Measurements from ENCODE around the gene GABBR2. TPM values are rescaled to one million over a fixed set of nuclear protein-coding genes. Genes with fewer than 3 reads are reported as not detected.

Gene GABBR2
- total RNA-seq, 2 donors from 2014 or later = not detected

DNA sequence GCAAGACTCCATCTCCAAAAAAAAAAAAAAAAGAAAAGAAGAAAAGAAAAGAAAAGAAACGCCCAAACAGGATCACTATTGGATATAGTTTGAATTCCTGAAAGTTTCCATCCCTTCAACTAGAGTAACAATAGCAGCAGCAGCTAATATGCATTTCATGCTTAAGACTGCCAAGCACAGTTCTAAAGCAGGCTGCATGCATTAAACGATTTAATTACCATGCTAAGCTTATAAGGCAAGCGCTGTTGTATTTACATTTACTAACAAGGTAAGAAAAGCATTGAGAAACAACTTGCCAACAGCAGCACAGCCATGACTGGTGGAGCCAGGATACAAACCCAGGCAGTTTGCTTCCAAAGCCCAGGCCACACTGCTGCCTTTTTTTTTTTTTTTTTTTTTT is 466.3 kb downstream of the GABBR2 start:
- ATAC-seq (no peak), DNase-seq (no peak)
- TF ChIP-seq, protein P1, sequence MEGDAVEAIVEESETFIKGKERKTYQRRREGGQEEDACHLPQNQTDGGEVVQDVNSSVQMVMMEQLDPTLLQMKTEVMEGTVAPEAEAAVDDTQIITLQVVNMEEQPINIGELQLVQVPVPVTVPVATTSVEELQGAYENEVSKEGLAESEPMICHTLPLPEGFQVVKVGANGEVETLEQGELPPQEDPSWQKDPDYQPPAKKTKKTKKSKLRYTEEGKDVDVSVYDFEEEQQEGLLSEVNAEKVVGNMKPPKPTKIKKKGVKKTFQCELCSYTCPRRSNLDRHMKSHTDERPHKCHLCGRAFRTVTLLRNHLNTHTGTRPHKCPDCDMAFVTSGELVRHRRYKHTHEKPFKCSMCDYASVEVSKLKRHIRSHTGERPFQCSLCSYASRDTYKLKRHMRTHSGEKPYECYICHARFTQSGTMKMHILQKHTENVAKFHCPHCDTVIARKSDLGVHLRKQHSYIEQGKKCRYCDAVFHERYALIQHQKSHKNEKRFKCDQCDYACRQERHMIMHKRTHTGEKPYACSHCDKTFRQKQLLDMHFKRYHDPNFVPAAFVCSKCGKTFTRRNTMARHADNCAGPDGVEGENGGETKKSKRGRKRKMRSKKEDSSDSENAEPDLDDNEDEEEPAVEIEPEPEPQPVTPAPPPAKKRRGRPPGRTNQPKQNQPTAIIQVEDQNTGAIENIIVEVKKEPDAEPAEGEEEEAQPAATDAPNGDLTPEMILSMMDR (IDR thresholded peaks at IDR 0.05) = no peak
- no peak for TF ChIP-seq POLR2A (IDR thresholded peaks at IDR 0.05)
- intact Hi-C loops (cut with DNase I) = no loop called here
- H3K4me1 ChIP-seq = no peaks in the 10 kb centered on the region
- H3K27ac ChIP-seq = no peak overlapping the region
- WGBS, 2 donors = 74 to 84% methylated on average over 3 of the region's 3 CpGs
- no peaks in the 10 kb centered on the region for H3K9me3 ChIP-seq
- H3K36me3 ChIP-seq (replicated peaks in 1 of 2; ENCODE audit: insufficient read depth in 1 of 2, low read depth in 2 of 2) = no peaks in the 10 kb centered on the region
- H3K27me3 ChIP-seq = no peaks in the 10 kb centered on the region
- no peak overlapping the region for H3K4me3 ChIP-seq

DNA sequence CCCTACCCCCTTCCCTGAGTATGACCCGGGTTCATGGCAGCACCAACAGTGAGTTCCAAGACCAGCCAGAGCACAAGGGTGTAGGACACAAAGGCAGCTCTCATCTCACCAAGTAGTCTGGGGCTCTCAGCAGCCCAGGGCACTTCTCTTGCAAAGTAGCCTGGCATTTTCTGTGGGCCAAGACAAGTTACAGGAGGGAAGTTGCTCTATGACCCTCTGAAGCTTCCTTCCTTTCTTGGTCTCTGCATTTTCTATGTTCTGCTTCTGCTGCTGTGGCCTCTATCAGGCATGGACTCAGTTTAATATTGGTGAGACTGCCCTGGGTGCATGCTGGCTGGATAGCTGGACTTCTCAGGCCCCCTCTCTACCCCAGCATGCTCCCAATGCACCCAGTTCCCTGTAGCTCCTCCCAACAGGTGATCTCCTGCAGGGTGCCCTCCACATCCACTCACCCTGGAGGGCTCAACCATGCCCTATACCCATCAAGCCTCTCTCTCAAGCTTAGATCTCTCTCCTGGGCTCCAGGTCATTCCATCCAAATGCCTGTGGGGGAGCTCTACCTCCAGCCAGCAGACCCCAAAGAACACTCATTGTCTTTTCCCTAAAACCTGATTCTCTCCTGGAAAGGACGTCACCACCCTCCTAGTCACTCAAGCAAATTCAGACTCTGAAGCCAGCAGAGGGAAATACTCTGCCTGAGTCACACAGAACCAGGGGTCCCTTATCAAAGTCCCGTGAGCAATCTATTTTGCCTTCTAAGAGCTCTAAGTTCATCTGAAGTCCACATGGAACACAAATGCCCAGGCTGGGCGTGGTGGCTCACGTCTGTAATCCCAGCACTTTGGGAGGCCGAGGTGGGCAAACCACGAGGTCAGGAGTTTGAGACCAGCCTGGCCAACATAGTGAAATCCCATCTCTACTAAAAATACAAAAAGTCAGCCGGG is 467.1 kb downstream of the GABBR2 start:
- no peak for ATAC-seq
- H3K27me3 ChIP-seq = no peaks in the 10 kb centered on the region
- TF ChIP-seq, protein P1 (IDR thresholded peaks at IDR 0.05) = no peak
- TF ChIP-seq POLR2A (IDR thresholded peaks at IDR 0.05) = no peak
- H3K4me3 ChIP-seq = no peak overlapping the region
- H3K9me3 ChIP-seq = no peaks in the 10 kb centered on the region
- H3K27ac ChIP-seq = no peak overlapping the region
- no peak for DNase-seq
- H3K4me1 ChIP-seq = no peaks in the 10 kb centered on the region
- H3K36me3 ChIP-seq (replicated peaks in 1 of 2; ENCODE audit: insufficient read depth in 1 of 2, low read depth in 2 of 2) = no peaks in the 10 kb centered on the region
- WGBS, 2 donors = 81 to 85% methylated on average over 8 of the region's 8 CpGs
- intact Hi-C loops (cut with DNase I) = no loop called here

- no peak for TF ChIP-seq POLR2A (IDR thresholded peaks at IDR 0.05)
- TF ChIP-seq, protein P1 (IDR thresholded peaks at IDR 0.05) = no peak
- H3K4me3 ChIP-seq = no peak overlapping the region
- H3K27me3 ChIP-seq = no peaks in the 10 kb centered on the region
- no peak for ATAC-seq
- DNase-seq = no peak
- no peaks in the 10 kb centered on the region for H3K36me3 ChIP-seq (replicated peaks in 1 of 2; ENCODE audit: insufficient read depth in 1 of 2, low read depth in 2 of 2)
- H3K4me1 ChIP-seq = no peaks in the 10 kb centered on the region
- no peaks in the 10 kb centered on the region for H3K9me3 ChIP-seq
- no peak overlapping the region for H3K27ac ChIP-seq
- 88 to 89% methylated on average over 3 of the region's 3 CpGs for WGBS, 2 donors
- intact Hi-C loops (cut with DNase I) = no loop called here
Measured at GRCh38 chr9:98240475-98240874, 468.3 kb downstream of the GABBR2 start.

Other genes with a start within 250 kb of the GABBR2 start
- gene ANKS6, start 87.6 kb upstream of the GABBR2 start, total RNA-seq = 10 to 100 TPM; 13.2 to 32.0 TPM
- 10 to 100 TPM; 13.0 to 53.1 TPM for gene GALNT12, start 98.7 kb upstream of the GABBR2 start, total RNA-seq
- 10 to 100 TPM in 1 of 2 donors, 1 to 10 TPM in 1; 6.7 to 55.4 TPM for gene COL15A1, start 235.0 kb upstream of the GABBR2 start, total RNA-seq